ENCODE measurements around the gene AQP12B.

The AQP12B gene

DNA sequence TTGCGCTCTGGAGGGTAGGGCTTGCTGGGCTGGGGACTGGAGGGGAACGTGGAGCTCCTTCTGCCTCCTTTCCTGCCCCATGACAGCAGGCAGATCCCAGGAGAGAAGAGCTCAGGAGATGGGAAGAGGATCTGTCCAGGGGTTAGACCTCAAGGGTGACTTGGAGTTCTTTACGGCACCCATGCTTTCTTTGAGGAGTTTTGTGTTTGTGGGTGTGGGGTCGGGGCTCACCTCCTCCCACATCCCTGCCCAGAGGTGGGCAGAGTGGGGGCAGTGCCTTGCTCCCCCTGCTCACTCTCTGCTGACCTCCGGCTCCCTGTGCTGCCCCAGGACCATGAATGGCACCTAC, 53.1 kb downstream of the AQP12B start:
- TF ChIP-seq, protein P1, sequence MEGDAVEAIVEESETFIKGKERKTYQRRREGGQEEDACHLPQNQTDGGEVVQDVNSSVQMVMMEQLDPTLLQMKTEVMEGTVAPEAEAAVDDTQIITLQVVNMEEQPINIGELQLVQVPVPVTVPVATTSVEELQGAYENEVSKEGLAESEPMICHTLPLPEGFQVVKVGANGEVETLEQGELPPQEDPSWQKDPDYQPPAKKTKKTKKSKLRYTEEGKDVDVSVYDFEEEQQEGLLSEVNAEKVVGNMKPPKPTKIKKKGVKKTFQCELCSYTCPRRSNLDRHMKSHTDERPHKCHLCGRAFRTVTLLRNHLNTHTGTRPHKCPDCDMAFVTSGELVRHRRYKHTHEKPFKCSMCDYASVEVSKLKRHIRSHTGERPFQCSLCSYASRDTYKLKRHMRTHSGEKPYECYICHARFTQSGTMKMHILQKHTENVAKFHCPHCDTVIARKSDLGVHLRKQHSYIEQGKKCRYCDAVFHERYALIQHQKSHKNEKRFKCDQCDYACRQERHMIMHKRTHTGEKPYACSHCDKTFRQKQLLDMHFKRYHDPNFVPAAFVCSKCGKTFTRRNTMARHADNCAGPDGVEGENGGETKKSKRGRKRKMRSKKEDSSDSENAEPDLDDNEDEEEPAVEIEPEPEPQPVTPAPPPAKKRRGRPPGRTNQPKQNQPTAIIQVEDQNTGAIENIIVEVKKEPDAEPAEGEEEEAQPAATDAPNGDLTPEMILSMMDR (IDR thresholded peaks at IDR 0.05) = no peak

DNA sequence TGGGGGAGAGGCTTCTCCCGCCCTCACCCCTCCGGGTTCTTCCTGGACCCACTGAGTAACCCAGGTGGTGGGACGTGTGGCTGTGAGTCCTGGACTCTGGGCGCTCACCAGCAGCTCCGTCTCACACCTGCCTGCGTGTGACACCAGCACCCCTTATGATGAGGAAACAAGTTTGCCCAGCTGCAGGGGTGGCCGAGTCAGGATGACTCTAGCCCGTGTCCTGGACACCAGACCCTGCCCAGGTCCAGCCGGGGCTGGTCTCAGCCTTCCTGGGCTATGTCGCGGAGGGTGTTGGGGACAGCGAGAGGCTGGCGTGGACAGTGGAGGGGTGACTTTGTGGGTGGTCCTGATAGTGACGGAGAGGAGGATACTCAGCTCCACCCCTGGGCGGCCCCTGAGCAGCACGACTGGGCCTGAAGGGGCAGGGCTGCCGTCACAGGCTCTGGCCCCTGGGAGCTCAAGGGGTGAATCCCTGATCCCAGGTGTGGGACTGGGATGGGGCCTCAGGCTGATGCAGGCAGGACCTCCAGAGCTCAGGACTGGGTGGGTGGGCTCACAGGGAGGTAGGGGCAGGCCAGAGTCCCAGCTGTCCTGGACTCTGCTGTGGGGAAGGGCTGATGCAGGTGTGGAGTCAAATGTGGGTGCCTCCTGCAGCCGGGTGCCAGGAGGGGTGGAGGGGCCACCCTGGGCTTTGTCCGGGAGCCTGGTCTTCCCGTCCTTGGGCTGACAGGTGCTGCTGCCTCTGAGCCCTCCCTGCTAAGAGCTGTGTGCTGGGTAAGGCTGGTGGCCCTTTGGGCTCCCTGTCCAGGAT, 53.7 kb downstream of the AQP12B start:
- TF ChIP-seq, protein P1 (IDR thresholded peaks at IDR 0.05) = no peak

DNA sequence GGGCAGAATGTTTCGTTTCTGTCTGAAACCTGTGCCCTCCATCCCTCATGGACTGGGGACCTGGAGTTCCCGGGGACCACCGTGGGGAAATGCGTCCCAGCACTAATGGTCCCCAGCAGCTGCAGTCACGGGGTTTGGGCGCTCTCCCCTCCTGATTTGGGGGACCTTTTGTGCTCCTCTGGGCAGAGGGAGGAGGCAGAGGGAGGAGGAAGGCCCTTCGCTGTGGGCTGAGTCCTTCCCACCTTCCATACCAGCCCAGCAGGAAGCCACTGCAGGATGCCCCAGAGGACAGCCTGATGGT, 54.2 kb downstream of the AQP12B start:
- TF ChIP-seq, protein P1 (IDR thresholded peaks at IDR 0.05) = no peak

DNA sequence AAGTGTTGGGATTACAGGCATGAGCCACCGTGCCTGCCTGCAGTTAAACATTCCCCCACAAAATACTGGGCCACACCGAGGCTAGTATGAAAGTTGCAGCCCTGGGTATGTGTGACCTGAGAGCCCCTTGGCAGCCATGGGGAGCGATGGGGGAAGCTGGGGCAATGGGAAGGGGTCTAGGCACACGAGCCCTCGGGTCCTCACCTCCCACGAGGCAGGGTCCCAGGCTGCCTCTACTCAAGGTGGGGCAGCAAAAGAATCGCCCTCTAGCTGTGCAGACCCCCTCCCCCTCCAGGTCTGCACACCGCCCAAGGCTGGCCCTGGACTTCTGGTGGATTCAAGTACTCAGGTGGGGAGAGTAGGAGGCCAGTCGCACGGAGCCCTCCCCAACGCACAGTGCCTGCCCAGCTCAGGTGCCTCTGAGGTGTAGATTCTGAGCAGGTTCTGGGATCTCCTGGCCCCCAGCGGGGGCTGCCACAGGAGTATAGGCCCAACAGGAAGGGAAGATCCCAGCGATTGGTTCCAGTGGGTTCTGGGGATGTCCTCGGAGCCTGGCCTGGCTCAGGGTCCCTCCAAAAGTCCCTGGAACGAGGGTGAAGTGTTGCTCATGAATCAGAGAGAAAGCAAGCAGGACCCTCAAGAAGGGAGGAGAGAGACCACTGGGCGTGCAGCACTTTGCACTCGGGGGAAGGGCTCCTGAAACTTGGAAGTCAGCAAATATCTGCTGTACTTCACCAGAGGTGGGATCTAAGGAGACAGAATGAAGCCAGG, 54.8 kb downstream of the AQP12B start:
- TF ChIP-seq, protein P1 (IDR thresholded peaks at IDR 0.05) = no peak

DNA sequence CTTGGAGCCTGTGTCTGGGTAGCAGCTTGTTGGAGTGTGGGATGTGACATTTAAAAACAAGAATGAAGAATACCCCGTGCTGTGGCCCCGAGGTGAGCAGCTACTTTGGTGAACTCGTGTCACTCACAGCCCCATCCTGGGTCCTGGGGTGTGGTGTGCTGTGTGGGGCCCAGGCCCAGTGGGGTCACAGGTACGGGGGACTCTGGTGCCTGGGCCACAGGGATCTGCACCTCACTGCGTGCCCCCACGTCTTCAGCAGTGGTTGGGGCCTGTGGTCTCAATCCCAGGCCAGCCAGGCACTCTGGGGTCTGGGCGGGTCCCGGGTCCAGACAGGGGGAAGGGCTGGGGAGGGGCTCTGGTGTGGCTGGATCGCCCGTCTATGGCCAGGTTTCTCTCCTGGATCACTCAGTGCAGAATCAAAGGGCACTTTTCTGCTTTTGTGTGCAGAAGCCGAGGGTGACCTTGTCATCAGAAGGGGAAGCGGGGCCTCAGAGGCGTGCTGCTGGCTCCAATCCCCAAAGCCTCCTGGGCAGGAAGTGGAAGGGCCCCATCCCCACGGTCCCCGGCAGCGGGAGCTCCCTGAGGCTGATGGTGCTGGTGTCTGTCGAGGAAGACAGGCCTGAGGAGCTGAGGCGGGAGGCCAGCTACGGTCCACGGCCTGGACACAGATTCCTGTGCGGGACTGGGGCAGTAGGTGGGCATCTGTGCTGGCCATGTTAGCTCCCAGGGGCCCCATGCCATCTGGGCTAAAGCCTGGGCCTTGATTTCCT, 56.0 kb downstream of the AQP12B start:
- TF ChIP-seq, protein P1 (IDR thresholded peaks at IDR 0.05) = no peak

All from LNCAP (cell line).